Ovary (tissue), 3 donors: ENCODE results near the gene ZNF239.

Experiments used
- POLR2A ChIP-seq: fragments of 450-650 bp; IDR thresholded peaks from one replicate; pipeline ENCODE4 v1.6.1; 2017; ENCODE audit warnings: antibody characterized with exemption, mild to moderate bottlenecking, moderate library complexity
- TF ChIP-seq, protein P1 (sequence below), 3 donors: fragments of 450-650 bp in 2 of 3; fragments of 200-600 bp in 1 of 3; IDR thresholded peaks; one replicate each; pipeline versions ENCODE4 v1.5.1 to v1.8.0; 2016 to 2022; ENCODE audit warnings: antibody characterized with exemption in 3 of 3, mild to moderate bottlenecking in 1 of 3
- donor health status: DM: no; HTN: no; CAD: no.

DNA sequence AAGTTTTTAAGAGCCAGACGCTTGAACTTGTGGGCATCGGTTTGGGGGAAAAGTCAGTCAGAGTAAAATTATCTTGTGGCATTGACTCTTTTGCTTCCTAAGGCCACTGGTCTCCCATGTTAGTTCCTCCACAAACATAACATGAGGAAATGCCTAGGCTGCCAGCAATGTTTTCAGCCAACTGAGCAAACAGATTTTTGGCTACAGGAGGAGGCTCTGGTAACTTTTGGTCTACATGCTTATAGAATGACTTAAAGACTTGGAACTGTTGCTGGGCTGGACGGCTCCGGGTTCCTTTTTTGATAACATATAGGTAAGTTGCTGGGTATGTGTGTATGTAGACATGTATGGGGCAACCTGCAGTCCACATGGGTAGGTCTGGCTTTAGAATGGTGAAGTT is 9.6 kb upstream of the ZNF239 start:
- no peak for TF ChIP-seq POLR2A
- TF ChIP-seq, protein P1, sequence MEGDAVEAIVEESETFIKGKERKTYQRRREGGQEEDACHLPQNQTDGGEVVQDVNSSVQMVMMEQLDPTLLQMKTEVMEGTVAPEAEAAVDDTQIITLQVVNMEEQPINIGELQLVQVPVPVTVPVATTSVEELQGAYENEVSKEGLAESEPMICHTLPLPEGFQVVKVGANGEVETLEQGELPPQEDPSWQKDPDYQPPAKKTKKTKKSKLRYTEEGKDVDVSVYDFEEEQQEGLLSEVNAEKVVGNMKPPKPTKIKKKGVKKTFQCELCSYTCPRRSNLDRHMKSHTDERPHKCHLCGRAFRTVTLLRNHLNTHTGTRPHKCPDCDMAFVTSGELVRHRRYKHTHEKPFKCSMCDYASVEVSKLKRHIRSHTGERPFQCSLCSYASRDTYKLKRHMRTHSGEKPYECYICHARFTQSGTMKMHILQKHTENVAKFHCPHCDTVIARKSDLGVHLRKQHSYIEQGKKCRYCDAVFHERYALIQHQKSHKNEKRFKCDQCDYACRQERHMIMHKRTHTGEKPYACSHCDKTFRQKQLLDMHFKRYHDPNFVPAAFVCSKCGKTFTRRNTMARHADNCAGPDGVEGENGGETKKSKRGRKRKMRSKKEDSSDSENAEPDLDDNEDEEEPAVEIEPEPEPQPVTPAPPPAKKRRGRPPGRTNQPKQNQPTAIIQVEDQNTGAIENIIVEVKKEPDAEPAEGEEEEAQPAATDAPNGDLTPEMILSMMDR (IDR thresholded peaks at IDR 0.05) = no peak
